GM12801 (cell line): Measurements from ENCODE around the gene TMIGD2.

Experiments used
- CTCF ChIP-seq: IDR thresholded peaks from one replicate; pipeline ENCODE4 v1.5.1; 2011; ENCODE audit warnings: control low read depth; ENCODE audit not compliant: insufficient read length; ENCODE audit errors: extremely low read depth

TMIGD2 gene

GRCh38 chr19:4284176-4284958 is 17.8 kb downstream of the TMIGD2 start:
- TF ChIP-seq CTCF: no peak

GRCh38 chr19:4279530-4280422 is 22.4 kb downstream of the TMIGD2 start:
- no peak for TF ChIP-seq CTCF

GRCh38 chr19:4279267-4279529 is 23.0 kb downstream of the TMIGD2 start:
- no peak for TF ChIP-seq CTCF

GRCh38 chr19:4278419-4279266 is 23.5 kb downstream of the TMIGD2 start, which contains the start of gene SHD:
Gene SHD, plus strand, starts transcription at chr19:4279266. Its CDS starts 798 bp downstream, at chr19:4280064.
- no peak for TF ChIP-seq CTCF

- no peak for TF ChIP-seq CTCF
Observed at GRCh38 chr19:4278010-4278409, 24.2 kb downstream of the TMIGD2 start.

GRCh38 chr19:4277191-4277696 is 24.9 kb downstream of the TMIGD2 start:
- no peak for TF ChIP-seq CTCF

GRCh38 chr19:4272894-4273293 is 29.3 kb downstream of the TMIGD2 start:
- no peak for TF ChIP-seq CTCF
